A549 (cell line): ENCODE measurements around the gene SMIM7.

ENCODE experiments used
- CHD2 ChIP-seq: fragments of 150-350 bp; IDR thresholded peaks from 2 replicates; pipeline ENCODE4 v1.6.1; 2014; ENCODE audit warnings: low read length; ENCODE audit not compliant: partially characterized antibody
- CTCF ChIP-seq: fragments of >200 bp; sonication (Bioruptor Twin); formaldehyde crosslinking; IDR thresholded peaks from 3 replicates; pipeline ENCODE4 v1.5.1; 2016
- PBX3 ChIP-seq: IDR thresholded peaks from 2 replicates; pipeline ENCODE4 v1.6.1; 2012
- SMC3 ChIP-seq: fragments of >200 bp; sonication (Bioruptor Twin); formaldehyde crosslinking; IDR thresholded peaks from 3 replicates; pipeline ENCODE4 v1.6.1; 2018; ENCODE audit warnings: inconsistent platforms
- SREBF2 ChIP-seq: fragments of 450-650 bp; IDR thresholded peaks from 2 replicates; pipeline ENCODE4 v1.6.1; 2014; ENCODE audit warnings: mild to moderate bottlenecking, moderate library complexity
- USF2 ChIP-seq: fragments of 450-650 bp; IDR thresholded peaks from 2 replicates; pipeline ENCODE4 v1.6.1; 2014; ENCODE audit warnings: antibody characterized with exemption

- TF ChIP-seq PBX3, result no peak
- TF ChIP-seq CTCF, result no peak
- no peak for TF ChIP-seq SREBF2
- TF ChIP-seq USF2, result no peak
- no peak for TF ChIP-seq SMC3
- TF ChIP-seq CHD2, result no peak
Measured at GRCh38 chr19:16599655-16600346, 60.1 kb downstream of the SMIM7 start.
